HG02623 (cell line): ENCODE measurements around the gene HOXB6.

ENCODE experiments used
- ATAC-seq: cut with Tn5 transposase; IDR thresholded peaks from one replicate; pipeline ENCODE4 v1.9.1; 2021; ENCODE audit warnings: moderate library complexity; ENCODE audit not compliant: unreplicated experiment

The HOXB6 gene

GRCh38 chr17:48568499-48569239, 36.1 kb downstream of the HOXB6 start:
- ATAC-seq, result no peak

- no peak for ATAC-seq
These were observed 37.0 kb downstream of the HOXB6 start for GRCh38 chr17:48567646-48568354.

GRCh38 chr17:48567209-48567608, 37.6 kb downstream of the HOXB6 start:
- ATAC-seq, result no peak

- no peak for ATAC-seq
These were observed 38.1 kb downstream of the HOXB6 start for GRCh38 chr17:48566717-48567116.

- ATAC-seq, result no peak
These were observed 38.7 kb downstream of the HOXB6 start for GRCh38 chr17:48565925-48566710.

- no peak for ATAC-seq
These were observed 39.7 kb downstream of the HOXB6 start for GRCh38 chr17:48565022-48565554.

GRCh38 chr17:48564188-48565021, 40.4 kb downstream of the HOXB6 start:
- ATAC-seq, result no peak

GRCh38 chr17:48563867-48564187, 41.0 kb downstream of the HOXB6 start:
- no peak for ATAC-seq

GRCh38 chr17:48563385-48563838, 41.4 kb downstream of the HOXB6 start:
- ATAC-seq, result no peak

GRCh38 chr17:48562934-48563333, 41.9 kb downstream of the HOXB6 start:
- no peak for ATAC-seq

GRCh38 chr17:48561884-48562810, 42.6 kb downstream of the HOXB6 start:
- no peak for ATAC-seq

GRCh38 chr17:48559840-48560817, 44.7 kb downstream of the HOXB6 start:
- ATAC-seq, result no peak

- ATAC-seq, result no peak
These were observed 45.5 kb downstream of the HOXB6 start for GRCh38 chr17:48559122-48559839.

GRCh38 chr17:48558831-48559121, 46.0 kb downstream of the HOXB6 start:
- no peak for ATAC-seq

GRCh38 chr17:48558057-48558830, 46.5 kb downstream of the HOXB6 start:
- ATAC-seq, result no peak

GRCh38 chr17:48556576-48557401, 48.0 kb downstream of the HOXB6 start:
- ATAC-seq, result no peak
